ENCODE results near the gene TSPAN18.

TSPAN18 gene, protein sequence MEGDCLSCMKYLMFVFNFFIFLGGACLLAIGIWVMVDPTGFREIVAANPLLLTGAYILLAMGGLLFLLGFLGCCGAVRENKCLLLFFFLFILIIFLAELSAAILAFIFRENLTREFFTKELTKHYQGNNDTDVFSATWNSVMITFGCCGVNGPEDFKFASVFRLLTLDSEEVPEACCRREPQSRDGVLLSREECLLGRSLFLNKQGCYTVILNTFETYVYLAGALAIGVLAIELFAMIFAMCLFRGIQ

DNA sequence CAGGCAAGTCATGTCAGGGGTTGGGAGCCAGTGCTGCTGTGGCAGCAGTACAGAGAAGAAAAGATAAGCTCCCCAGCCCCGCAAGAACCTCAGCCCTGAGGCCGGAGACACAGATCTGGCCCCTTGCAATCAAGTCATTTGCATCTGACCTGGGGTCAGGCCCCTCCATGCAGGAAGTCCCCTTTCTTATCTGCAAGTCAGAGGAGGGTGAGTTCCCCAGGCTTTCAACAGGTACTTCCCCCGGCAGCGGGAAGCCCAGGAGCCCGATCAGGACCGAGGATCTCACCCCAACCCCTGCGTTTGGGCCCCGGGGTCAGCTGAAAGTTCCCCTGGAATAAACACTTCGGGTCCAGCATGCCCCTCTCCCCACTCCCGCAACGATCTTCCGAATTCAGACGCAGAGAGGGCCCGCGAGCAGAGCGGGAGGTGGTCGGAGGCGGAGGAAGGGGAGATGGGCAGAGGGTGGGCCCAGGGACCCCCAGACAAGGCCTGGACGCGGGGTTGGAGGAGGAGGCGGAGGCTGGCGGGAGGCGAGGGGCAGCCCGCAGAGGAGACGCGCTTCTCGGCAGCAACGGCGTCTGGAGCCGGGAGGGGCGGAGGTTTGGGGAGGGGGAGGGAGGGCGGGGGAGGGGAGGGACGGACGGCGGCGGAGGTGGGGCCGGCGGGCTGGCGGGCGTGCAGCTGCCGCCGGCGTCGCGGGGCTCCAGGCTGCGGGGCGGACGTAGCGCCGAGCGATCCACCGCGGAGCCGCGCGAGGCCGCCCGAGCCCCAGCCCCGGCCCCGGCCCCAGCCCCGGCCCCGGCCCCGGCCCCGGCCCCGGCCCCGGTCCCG, at the start of gene TSPAN18:
Gene TSPAN18, plus strand, starts transcription at position 680 of the 831 bp plus-strand sequence. CDS start 179,455 bp downstream, outside the sequence.
- in situ Hi-C loops (cut with MboI; ENCODE audit: low pct_unique_long_range_greater_than_20kb, low sequenced_read_pairs, unreplicated experiment): loop anchor here (25.0 kb wide), 1 partner anchor 161 kb away; no protein-coding TSS in a partner anchor
- peak; percentile 87 for DNase-seq (ENCODE audit: low spot score)
- TF ChIP-seq, protein P1, sequence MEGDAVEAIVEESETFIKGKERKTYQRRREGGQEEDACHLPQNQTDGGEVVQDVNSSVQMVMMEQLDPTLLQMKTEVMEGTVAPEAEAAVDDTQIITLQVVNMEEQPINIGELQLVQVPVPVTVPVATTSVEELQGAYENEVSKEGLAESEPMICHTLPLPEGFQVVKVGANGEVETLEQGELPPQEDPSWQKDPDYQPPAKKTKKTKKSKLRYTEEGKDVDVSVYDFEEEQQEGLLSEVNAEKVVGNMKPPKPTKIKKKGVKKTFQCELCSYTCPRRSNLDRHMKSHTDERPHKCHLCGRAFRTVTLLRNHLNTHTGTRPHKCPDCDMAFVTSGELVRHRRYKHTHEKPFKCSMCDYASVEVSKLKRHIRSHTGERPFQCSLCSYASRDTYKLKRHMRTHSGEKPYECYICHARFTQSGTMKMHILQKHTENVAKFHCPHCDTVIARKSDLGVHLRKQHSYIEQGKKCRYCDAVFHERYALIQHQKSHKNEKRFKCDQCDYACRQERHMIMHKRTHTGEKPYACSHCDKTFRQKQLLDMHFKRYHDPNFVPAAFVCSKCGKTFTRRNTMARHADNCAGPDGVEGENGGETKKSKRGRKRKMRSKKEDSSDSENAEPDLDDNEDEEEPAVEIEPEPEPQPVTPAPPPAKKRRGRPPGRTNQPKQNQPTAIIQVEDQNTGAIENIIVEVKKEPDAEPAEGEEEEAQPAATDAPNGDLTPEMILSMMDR (IDR thresholded peaks at IDR 0.05; ENCODE audit: extremely low read depth, insufficient read depth, missing control alignments): no peak

DNA sequence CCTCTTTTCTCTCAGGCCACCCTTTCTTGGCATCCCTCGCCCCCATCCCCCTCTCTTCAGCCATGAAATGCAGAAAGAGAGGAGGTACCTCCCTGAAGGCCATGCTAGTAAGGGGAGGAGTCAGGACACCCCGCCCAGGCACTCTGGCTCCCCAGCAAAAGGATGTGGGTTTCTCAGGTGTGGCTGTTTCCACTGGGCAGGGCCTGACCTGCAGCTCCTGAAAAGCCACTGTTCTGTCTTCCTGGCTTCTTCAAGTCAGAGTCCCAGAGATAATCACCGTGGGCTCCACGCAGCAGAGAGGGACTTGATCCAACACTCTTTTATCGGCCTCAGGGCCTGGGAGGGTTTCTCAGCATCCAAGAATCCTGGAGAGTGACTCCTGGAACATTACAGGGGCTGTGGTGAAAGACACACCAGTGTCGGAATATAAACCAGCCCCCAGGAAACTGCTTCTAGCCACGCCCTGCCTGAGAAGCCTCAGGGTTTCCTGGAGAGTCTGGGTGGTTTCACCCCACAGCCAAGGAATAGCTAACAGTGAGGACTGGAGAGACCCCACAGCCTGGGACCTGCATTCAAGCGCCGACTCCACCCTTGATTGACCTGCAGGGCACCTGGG, 45.7 kb upstream of the TSPAN18 start:
- TF ChIP-seq, protein P1 (IDR thresholded peaks at IDR 0.05; ENCODE audit: extremely low read depth, insufficient read depth, missing control alignments): no peak
- no peak for DNase-seq (ENCODE audit: low spot score)
- in situ Hi-C loops (cut with MboI; ENCODE audit: low pct_unique_long_range_greater_than_20kb, low sequenced_read_pairs, unreplicated experiment): no loop called here

DNA sequence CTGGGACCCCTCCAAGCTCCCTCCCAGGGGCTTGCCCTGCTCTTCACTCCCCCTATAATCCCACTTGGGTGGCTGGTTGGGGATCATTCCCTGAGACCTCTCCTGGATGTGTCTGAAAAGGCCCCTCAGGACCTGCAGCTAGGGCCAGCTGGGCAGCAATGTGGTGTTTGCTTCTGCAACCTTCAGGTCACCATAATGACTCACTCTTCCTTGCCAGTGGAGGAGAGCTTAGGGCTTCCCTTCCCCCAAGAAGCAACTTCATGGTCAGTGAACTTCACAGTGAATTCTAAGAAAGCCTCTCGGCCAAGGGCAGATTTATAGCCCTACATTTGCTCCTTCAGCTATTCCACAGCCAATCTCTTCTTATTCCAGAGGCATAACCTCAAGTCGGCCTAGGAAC, 45.1 kb upstream of the TSPAN18 start:
- TF ChIP-seq, protein P1 (IDR thresholded peaks at IDR 0.05; ENCODE audit: extremely low read depth, insufficient read depth, missing control alignments): no peak
- no peak for DNase-seq (ENCODE audit: low spot score)
- in situ Hi-C loops (cut with MboI; ENCODE audit: low pct_unique_long_range_greater_than_20kb, low sequenced_read_pairs, unreplicated experiment): no loop called here

DNA sequence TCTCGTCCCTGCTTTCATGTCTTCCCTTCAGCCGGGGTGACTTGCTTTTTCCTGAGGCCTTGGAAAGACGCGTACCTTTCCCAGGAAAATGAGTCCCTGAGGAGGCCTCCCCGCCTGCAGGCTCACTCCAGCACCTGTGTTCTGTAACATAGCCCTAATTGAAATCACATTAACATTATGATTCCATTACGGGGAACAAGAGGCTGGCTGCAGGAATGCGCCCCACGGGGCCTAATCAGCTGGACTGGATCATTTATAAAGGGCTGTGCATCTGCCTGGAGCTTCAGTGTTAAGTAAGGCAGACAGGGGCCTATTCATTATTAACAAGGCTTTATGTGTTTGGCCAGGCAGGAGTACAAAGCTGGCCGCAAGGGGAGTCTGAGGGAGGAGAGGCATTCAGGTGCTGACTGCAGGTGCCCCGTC, 41.9 kb upstream of the TSPAN18 start:
- no peak for DNase-seq (ENCODE audit: low spot score)
- in situ Hi-C loops (cut with MboI; ENCODE audit: low pct_unique_long_range_greater_than_20kb, low sequenced_read_pairs, unreplicated experiment): no loop called here

DNA sequence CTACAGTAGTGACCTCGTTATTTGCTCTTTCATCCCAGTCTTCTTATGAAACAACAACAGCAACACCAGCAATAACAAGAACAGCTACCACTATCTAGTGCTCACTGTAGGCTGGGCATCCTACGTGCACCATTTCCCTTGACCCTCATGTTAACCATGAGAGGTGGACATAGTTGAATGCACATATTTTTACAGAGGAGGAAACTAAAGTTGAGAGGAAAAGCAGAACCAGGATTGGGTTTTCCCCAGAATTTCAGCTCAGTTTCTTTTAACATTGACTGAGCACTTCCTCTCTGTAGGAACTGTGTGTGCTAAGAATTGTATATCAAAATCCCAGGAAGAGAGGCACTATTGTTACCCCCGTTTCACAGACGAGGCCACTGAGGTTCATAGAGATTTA, 39.4 kb upstream of the TSPAN18 start:
- DNase-seq (ENCODE audit: low spot score): no peak
- TF ChIP-seq, protein P1 (IDR thresholded peaks at IDR 0.05; ENCODE audit: extremely low read depth, insufficient read depth, missing control alignments): no peak
- in situ Hi-C loops (cut with MboI; ENCODE audit: low pct_unique_long_range_greater_than_20kb, low sequenced_read_pairs, unreplicated experiment): no loop called here

More for the DNA sequence above, 41.9 kb upstream of the TSPAN18 start:
- TF ChIP-seq, protein P1 (IDR thresholded peaks at IDR 0.05; ENCODE audit: extremely low read depth, insufficient read depth, missing control alignments): no peak

DNA sequence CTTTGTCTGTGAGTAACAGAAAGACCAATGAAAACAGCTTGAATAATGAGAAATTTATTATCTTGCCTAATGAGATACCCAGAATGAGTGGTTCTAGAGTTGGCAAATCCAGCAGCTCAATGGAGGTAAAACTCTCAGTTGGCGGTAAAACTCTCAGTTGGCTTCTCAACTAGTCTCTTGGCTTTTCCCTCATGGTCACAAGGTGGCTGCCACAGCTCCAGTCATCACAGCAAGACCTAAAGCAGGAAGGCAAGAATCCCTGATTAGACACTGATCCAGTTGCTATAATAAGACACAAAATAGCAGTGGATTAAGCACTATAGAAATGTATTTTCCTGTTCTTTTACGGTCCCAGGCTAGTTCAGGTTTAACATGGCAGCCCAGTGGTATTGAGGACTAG, 37.5 kb upstream of the TSPAN18 start:
- DNase-seq (ENCODE audit: low spot score): no peak
- TF ChIP-seq, protein P1 (IDR thresholded peaks at IDR 0.05; ENCODE audit: extremely low read depth, insufficient read depth, missing control alignments): no peak
- in situ Hi-C loops (cut with MboI; ENCODE audit: low pct_unique_long_range_greater_than_20kb, low sequenced_read_pairs, unreplicated experiment): no loop called here

Data from GM13977 (cell line).